ENCODE results near the gene ATRIP. TPM values are rescaled to one million over a fixed set of nuclear protein-coding genes. Genes with fewer than 3 reads are reported as not detected.

ATRIP gene
- total RNA-seq, 2 experiments from 2014 or later: 16.3 to 24.5 TPM

DNA sequence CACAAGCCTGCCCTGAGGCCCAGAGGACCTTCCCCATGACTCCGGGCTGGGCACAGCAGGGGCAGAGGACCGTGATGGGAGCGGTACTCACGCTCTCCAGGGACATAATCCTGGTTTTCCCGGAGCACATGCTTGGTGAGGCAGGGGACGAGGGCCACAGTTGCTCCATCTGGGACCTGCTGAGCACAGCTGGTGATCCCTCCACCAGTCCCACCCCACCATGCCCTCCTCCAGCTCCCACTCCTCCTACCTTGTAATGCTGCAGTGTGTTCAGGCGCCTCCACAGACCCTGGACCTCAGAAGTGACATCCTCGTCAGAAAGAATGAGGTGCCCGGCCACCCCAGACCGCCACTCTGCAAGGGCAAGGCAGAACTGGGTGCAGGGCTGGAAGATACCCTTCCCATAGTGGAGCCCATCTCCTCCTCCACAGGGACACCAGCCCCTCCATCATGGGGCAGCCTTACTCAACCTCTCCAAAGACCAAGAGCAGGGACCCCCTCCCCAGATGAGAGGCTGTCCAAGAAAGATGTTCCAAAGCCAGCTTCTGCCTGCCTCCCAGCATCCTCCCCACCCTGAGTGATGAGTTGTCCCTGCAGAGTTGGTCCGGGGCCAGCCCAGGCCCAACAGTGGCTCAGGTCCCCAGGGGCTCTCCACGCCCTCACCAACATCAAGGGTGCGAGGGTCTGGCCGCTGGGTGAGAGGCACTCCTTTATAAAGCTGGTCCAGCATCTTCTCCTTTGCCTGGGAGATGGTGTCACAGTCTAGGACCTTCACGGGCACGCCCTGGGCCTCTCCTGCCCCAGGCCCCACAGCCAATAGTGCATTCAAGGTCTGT, 36.1 kb upstream of the ATRIP start:
- Histone ChIP-seq H3K4me2 (ENCODE audit: low read length) (no peak overlapping the region), H3K4me1 (ENCODE audit: insufficient read depth, low read length, poor library complexity, severe bottlenecking) (peaks cover 6% of the 10 kb centered on the region), H4K20me1 (ENCODE audit: insufficient read depth, low read length) (no peaks in the 10 kb centered on the region), H3K27ac (ENCODE audit: low read depth, low read length, poor library complexity, severe bottlenecking) (no peak overlapping the region), H2AFZ (ENCODE audit: low read length) (no peak overlapping the region), H3K4me3 (ENCODE audit: low read depth, low read length, poor library complexity, severe bottlenecking) (no peak overlapping the region), H3K79me2 (ENCODE audit: insufficient read depth, low read depth, low read length) (no peaks in the 10 kb centered on the region), H3K9me2 (ENCODE audit: insufficient read depth, low read length) (no peaks in the 10 kb centered on the region), H3K36me3 (ENCODE audit: insufficient read depth, low read length) (no peaks in the 10 kb centered on the region), H3K9me3 (ENCODE audit: low read length) (no peaks in the 10 kb centered on the region)
- intact Hi-C loops (cut with micrococcal nuclease; ENCODE audit: unreplicated experiment): no loop called here
- no TSS peak for BruUV-seq (replicated peaks)
- CTCF ChIA-PET (ENCODE audit: unreplicated experiment): no interaction called here
- POLR2A ChIA-PET: no interaction called here
- no peak for DNase-seq (ENCODE audit: low spot score)
- TF ChIP-seq EZH2phosphoT487 (IDR thresholded peaks at IDR 0.05; ENCODE audit: borderline replicate concordance, low read depth, low read length): no peak
- no peak for TF ChIP-seq CTCF (conservative IDR thresholded peaks at IDR 0.05; ENCODE audit: low read length)

- Histone ChIP-seq H3K79me2 (ENCODE audit: insufficient read depth, low read depth, low read length) (no peaks in the 10 kb centered on the region), H2AFZ (ENCODE audit: low read length) (no peak overlapping the region), H3K27ac (ENCODE audit: low read depth, low read length, poor library complexity, severe bottlenecking) (no peak overlapping the region), H3K9me2 (ENCODE audit: insufficient read depth, low read length) (no peaks in the 10 kb centered on the region), H3K9me3 (ENCODE audit: low read length) (no peaks in the 10 kb centered on the region), H3K4me1 (ENCODE audit: insufficient read depth, low read length, poor library complexity, severe bottlenecking) (peaks cover 6% of the 10 kb centered on the region), H3K4me2 (ENCODE audit: low read length) (no peak overlapping the region), H3K4me3 (ENCODE audit: low read depth, low read length, poor library complexity, severe bottlenecking) (no peak overlapping the region), H4K20me1 (ENCODE audit: insufficient read depth, low read length) (no peaks in the 10 kb centered on the region), H3K36me3 (ENCODE audit: insufficient read depth, low read length) (no peaks in the 10 kb centered on the region)
- POLR2A ChIA-PET: interaction anchor here (0.5 kb wide), 1 partner anchor 61 kb away, joined by 3 read pairs; no protein-coding TSS in a partner anchor
- TF ChIP-seq EZH2phosphoT487 (IDR thresholded peaks at IDR 0.05; ENCODE audit: borderline replicate concordance, low read depth, low read length): no peak
- no peak for TF ChIP-seq CTCF (conservative IDR thresholded peaks at IDR 0.05; ENCODE audit: low read length)
- no TSS peak for BruUV-seq (replicated peaks)
- intact Hi-C loops (cut with micrococcal nuclease; ENCODE audit: unreplicated experiment): no loop called here
- no peak for DNase-seq (ENCODE audit: low spot score)
- CTCF ChIA-PET (ENCODE audit: unreplicated experiment): interaction anchor here (0.9 kb wide), 1 partner anchor 12 kb away, joined by 3 read pairs; no protein-coding TSS in a partner anchor
These were observed 35.4 kb upstream of the ATRIP start for GRCh38 chr3:48411041-48411588.

All from OCI-LY7 (cell line).